Muscle layer of duodenum (tissue), 2 donors: Measurements from ENCODE around the gene IKZF1.

ENCODE experiments used
- H3K27ac ChIP-seq: one replicate; pipeline ENCODE4 v1.7.0; 2013; ENCODE audit warnings: mild to moderate bottlenecking, low read length
- H3K27me3 ChIP-seq: one replicate; pipeline ENCODE4 v1.7.0; 2013; ENCODE audit warnings: low read depth, mild to moderate bottlenecking, control low read depth, low read length
- H3K36me3 ChIP-seq, 2 donors: one replicate each; pipeline ENCODE4 v1.7.0; 2013; ENCODE audit warnings: low read length in 2 of 2, control low read depth in 1 of 2, mild to moderate bottlenecking in 1 of 2; ENCODE audit not compliant: insufficient read depth in 2 of 2, control insufficient read depth in 1 of 2
- H3K4me1 ChIP-seq, 2 donors: one replicate each; pipeline ENCODE4 v1.7.0; 2013; ENCODE audit warnings: low read length in 2 of 2, mild to moderate bottlenecking in 2 of 2, control low read depth in 1 of 2, moderate library complexity in 1 of 2; ENCODE audit not compliant: insufficient read depth in 2 of 2, control insufficient read depth in 1 of 2
- H3K4me3 ChIP-seq, 2 donors: one replicate each; pipeline ENCODE4 v1.7.0; 2013; ENCODE audit warnings: low read length in 2 of 2, low read depth in 1 of 2, mild to moderate bottlenecking in 1 of 2
- H3K9me3 ChIP-seq, 2 donors: one replicate each; pipeline ENCODE4 v1.7.0; 2013; ENCODE audit warnings: low read length in 2 of 2, control low read depth in 1 of 2, mild to moderate bottlenecking in 1 of 2; ENCODE audit not compliant: control insufficient read depth in 1 of 2
- donor health status: healthy.

IKZF1 gene

DNA sequence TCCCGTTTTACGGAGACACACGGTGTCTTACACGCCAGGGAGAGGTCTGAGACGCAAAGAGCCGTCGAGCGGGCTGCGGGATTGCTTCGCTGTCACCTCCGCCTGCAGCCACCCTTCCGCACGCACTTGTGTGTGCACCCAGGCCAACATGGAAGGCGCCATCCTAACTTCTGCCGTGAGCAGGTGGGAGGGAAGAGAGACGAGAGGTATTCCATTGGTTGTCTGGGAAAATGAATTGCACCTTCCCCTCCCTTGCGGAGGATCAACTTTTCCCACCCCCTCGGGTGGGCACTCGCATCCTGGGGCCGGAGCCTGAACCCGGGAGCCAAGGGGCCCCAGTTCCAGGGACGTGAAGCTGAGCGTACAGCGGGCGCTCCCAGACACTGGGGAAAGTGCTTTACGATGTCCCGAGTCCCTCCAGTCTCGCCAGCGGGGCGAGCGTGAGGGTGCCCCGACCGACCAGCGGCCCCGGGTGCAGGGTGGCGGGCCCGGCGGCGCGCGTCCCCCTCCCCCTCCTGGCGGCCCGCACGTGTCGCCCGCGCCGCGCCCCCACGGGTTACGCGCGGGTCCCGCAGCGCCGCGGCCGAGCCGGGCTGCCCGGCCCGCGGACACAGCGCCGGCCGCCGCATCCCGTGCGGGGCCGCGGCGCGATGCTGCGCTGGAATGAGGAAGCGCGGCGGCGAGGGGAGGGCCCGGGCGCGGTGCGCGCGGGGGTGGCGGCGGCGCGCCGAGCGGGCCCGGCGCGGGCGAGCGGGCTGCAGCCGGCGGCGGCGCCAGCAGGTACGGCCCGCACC lies 984 bp upstream of the IKZF1 start:
- H3K27ac ChIP-seq = no peak overlapping the region
- H3K36me3 ChIP-seq = no peaks in the 10 kb centered on the region
- H3K4me1 ChIP-seq = peaks cover 0 to 7% of the 10 kb centered on the region in 2 donors
- H3K9me3 ChIP-seq = no peaks in the 10 kb centered on the region
- peaks cover 8% of the 10 kb centered on the region for H3K27me3 ChIP-seq
- H3K4me3 ChIP-seq = peak overlapping the region in 1 of 2 donors; percentile 68

DNA sequence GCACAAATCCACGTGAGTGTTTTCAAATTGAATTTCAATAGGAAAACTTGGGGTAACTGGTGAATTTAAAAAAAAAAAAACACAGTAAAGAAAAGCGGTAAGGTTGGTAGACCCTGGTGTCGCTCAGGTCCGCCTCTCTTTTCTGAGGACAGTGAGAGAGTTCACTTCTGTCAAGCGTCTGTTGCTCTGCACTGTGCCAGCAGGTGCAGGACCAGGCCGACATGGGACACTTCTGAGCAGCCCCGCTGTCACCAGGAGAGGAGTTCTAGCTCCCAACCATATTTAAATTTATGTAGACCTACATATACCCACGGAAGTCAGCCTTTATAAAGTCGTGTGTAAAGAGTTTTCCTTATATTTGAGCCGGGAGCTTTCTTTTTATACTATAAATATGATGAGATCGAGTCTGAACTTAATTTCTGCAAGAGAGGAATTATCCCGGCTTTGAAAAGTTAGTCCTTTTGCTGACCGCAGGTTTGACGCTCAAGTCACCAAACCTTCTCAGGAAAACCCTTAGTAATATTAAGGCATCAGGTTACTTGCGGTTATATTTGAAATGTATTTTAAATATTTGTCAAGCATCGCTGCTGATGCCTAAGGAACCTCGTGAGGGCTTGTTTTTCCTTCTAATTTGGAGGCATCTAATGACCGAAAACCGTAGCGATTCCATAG lies 531 bp downstream of the IKZF1 start:
- no peaks in the 10 kb centered on the region for H3K9me3 ChIP-seq
- H3K36me3 ChIP-seq = no peaks in the 10 kb centered on the region
- H3K4me3 ChIP-seq = peak overlapping the region; percentile 52 to 68
- peaks cover 0 to 7% of the 10 kb centered on the region in 2 donors for H3K4me1 ChIP-seq
- H3K27ac ChIP-seq = peak overlapping the region; percentile 78
- peaks cover 8% of the 10 kb centered on the region for H3K27me3 ChIP-seq

DNA sequence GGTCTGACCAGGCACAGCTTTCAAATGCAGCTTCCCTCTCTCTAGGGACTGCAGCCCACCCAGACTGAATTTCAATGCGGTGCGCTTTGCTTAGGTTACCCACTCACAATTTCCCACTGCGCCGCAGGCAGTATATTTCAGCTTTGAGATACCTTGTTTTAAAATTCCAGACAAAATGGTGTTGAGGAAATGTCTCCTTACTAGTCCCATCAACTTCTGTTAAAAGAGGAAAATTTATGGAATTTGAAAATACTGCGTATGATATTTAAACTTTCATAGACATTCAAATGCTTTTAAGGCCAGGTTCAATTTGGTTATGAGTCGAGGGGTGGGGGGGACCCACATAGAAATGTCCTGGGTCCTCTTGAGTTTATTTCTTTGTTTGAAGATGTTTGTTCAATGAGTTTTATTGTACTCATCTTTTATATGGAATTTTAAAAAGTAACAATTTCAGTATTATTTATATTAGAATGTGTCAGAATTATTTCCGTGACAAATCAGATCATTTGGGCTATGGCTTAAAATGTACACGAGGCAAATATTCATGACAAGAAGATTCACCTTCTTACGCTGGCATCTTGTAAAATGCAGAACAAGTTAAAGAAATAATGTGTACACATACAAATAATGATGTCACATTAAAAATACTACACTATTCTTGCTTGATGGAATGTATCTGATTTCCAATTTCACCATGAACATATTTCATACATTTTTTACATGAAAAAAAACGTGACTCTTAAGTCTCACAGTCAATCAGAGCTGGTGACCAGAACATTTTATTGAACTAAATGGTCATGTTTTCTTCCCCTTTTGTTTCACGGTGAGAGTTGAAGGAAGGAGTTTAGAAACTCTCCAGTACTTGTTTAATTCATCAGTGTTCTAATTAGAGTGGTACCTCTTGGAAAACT lies 1.3 kb downstream of the IKZF1 start:
- H3K4me3 ChIP-seq = peak overlapping the region; percentile 52 to 68
- peak overlapping the region; percentile 78 for H3K27ac ChIP-seq
- peaks cover 8% of the 10 kb centered on the region for H3K27me3 ChIP-seq
- H3K36me3 ChIP-seq = no peaks in the 10 kb centered on the region
- no peaks in the 10 kb centered on the region for H3K9me3 ChIP-seq
- peaks cover 0 to 7% of the 10 kb centered on the region in 2 donors for H3K4me1 ChIP-seq

DNA sequence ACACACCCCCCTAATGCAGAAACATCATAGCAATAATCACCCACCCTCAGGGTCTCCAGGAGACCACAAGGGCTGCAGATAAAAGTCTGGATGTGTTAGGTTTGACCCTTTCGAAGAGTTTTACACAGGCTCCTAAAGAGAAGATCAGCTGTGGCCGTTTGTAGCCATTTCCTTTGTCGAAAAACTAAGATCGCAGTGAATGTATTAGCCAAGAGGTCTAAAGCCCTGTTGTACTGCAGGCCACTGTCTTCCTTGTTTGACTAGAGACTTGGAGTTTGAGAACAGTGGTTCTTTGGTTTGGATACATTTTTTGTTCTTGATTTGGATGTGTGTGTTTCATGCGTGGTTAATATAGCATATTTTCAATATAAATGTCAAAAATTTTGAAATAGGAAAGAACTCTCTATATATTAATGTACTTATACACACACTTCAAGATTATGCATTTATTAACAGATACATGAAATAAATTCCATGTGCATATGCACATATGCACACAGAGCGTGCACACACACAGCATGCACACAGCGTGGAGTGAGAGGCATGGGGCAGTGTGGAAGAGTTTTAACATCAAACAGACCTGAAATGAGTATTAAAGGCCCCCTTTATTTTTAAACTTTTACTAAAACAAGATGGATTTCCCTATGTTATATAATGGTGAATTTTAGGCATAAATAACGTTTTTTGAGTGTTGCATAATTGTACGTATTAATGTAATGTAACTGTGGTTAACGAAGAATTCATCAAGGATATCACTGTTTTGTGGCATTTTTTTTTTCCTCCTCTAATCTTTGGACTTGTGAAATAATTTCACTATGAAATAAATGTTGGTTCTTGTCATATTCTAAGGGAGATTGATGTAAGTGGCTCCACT lies 2.2 kb downstream of the IKZF1 start:
- peak overlapping the region in 1 of 2 donors; percentile 52 for H3K4me3 ChIP-seq
- H3K4me1 ChIP-seq = peaks cover 0 to 7% of the 10 kb centered on the region in 2 donors
- no peaks in the 10 kb centered on the region for H3K9me3 ChIP-seq
- peaks cover 8% of the 10 kb centered on the region for H3K27me3 ChIP-seq
- H3K27ac ChIP-seq = peak overlapping the region; percentile 71
- no peaks in the 10 kb centered on the region for H3K36me3 ChIP-seq

DNA sequence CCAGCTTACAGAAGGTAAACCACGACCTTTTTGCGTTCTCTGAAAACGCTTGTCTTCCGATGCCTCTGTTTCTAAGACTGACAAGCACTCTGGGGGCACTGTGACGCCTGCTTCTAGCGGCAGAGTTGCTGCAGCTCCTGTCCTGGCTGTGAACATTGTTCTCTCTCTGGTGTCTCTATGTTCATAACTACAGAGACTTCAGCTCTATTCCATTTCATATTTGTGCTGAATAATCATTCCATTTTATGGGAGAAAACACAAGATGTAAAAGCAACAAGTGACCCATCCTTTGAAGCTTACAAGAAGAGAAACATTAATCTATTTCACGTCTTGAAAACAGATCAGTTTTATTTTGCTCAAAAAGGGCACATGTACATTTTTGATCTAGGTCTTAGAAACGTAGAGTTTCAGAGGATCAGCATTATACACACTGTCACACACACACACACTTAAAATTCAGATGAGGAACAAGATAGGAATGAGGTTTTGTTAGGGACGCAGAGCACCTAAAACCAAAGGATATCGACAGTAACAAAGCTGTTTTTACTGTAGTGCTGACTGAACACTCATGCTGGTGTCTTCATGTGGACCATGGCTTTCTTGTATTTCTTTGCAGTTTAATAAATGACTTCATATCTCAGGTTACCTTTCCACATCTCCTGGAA lies 3.0 kb downstream of the IKZF1 start:
- peaks cover 0 to 7% of the 10 kb centered on the region in 2 donors for H3K4me1 ChIP-seq
- no peaks in the 10 kb centered on the region for H3K9me3 ChIP-seq
- H3K27me3 ChIP-seq = peaks cover 8% of the 10 kb centered on the region
- peak overlapping the region; percentile 71 for H3K27ac ChIP-seq
- H3K4me3 ChIP-seq = peak overlapping the region in 1 of 2 donors; percentile 52
- H3K36me3 ChIP-seq = no peaks in the 10 kb centered on the region

DNA sequence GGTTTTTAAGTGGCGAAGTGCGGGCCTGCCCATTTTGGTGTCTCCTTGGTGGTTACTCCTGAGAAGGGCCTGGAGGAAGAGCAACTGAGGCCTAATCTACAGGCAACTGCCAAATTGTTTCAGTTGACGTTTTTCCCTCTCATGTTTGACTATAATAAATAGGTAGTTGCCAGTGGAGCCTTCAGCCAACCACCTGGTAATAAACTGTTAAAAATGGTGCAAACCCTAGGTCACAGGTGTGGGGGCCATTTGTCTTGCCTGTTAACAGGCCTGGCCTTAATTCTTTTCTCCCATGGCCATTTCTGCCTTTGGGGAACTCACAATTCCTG lies 3.7 kb downstream of the IKZF1 start:
- peaks cover 4% of the 10 kb centered on the region for H3K27me3 ChIP-seq
- no peaks in the 10 kb centered on the region for H3K9me3 ChIP-seq
- peak overlapping the region; percentile 71 for H3K27ac ChIP-seq
- H3K4me3 ChIP-seq = no peak overlapping the region
- H3K4me1 ChIP-seq = peaks cover 0 to 7% of the 10 kb centered on the region in 2 donors
- no peaks in the 10 kb centered on the region for H3K36me3 ChIP-seq

DNA sequence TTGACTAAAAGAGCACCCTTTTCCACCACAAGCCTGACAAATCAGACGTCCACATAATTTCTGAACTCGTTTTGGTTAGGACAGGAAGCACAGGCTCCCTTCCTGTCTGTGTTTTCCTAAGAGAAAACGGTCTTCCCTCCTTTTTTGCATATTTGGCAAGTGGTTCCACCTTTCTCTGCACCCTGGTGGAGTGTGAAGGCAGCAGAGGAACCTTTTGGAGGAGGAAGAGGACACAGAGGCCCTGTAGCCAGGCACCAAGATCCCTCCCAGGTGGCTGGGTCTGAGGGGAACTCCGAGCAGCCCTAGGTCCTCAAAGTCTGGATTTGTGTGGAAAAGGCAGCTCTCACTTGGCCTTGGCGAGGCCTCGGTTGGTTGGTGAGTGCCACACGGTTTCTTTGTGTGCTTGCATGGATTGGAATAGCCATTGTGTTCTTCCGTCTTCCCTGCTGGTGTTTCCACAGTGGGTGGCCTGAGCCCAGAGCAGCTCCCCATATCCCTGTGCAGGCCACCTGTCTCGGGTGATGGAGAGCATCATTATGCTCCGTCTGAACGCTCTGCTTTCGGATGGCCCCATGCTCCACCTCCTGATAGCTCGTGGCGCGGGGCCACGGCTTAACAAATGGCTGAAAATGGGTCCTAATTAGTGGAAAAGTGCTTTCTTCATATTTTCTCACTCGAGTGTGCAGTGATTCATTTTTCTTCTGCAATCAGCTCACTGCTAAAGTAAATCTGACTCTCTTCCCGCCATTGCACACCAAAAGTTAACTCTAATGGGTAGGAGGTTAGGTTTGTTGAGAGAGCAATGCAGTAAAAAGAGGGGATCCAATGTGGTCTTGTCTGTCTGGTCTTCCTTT lies 4.2 kb downstream of the IKZF1 start:
- H3K27me3 ChIP-seq = no peaks in the 10 kb centered on the region
- H3K4me3 ChIP-seq = peak overlapping the region in 1 of 2 donors; percentile 12
- peak overlapping the region; percentile 71 for H3K27ac ChIP-seq
- peaks cover 0 to 7% of the 10 kb centered on the region in 2 donors for H3K4me1 ChIP-seq
- H3K9me3 ChIP-seq = no peaks in the 10 kb centered on the region
- no peaks in the 10 kb centered on the region for H3K36me3 ChIP-seq

DNA sequence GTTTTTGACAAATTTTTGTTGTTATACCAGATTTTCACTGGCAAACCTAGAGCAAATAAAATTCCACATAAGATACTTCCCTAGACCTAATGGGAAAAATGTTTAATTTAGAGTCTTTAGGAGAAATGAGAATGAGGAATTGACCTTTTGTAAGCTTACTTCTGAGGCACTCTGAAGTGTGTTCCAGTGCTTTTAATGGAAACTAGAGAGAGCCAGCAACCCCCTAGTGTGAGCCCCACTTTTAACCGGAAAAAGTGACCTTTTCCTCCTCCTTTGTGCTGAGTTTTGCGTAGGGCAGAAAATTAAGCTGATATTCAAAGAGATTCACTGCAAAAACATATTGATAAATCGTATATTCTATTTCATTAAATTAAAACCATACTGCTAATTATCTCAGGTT lies 5.2 kb downstream of the IKZF1 start:
- H3K9me3 ChIP-seq = no peaks in the 10 kb centered on the region
- peak overlapping the region; percentile 6 for H3K27ac ChIP-seq
- H3K27me3 ChIP-seq = no peaks in the 10 kb centered on the region
- peaks cover 0 to 3% of the 10 kb centered on the region in 2 donors for H3K4me1 ChIP-seq
- no peak overlapping the region for H3K4me3 ChIP-seq
- no peaks in the 10 kb centered on the region for H3K36me3 ChIP-seq

DNA sequence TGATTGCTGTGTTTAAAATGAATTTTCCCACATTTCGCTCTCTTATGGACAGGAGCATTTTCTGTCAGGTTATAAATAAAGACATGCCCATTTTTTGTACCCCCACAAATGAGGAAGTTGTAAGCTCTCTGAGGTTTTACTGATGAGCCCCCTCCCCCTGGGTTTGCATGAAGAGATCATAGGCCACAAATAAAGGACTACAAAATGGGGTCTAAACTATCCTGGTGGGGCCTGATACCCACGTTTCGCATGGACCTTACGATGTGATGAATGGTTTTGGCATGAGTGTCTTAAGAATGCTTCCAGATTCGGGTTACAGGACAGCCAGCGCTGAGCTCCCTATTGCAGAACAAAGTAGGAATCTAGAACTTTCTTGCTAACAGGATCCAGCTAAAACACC lies 5.8 kb downstream of the IKZF1 start:
- H3K4me3 ChIP-seq = no peak overlapping the region
- no peaks in the 10 kb centered on the region for H3K9me3 ChIP-seq
- peak overlapping the region; percentile 6 for H3K27ac ChIP-seq
- H3K4me1 ChIP-seq = no peaks in the 10 kb centered on the region
- no peaks in the 10 kb centered on the region for H3K36me3 ChIP-seq
- H3K27me3 ChIP-seq = no peaks in the 10 kb centered on the region
